ENCODE measurements around the gene OR2T3.
"Not testable (repeated sequence)": the region's sequence is repeated elsewhere in the genome, so short reads cannot be mapped to it uniquely, and the experiment has no call there.

DNA sequence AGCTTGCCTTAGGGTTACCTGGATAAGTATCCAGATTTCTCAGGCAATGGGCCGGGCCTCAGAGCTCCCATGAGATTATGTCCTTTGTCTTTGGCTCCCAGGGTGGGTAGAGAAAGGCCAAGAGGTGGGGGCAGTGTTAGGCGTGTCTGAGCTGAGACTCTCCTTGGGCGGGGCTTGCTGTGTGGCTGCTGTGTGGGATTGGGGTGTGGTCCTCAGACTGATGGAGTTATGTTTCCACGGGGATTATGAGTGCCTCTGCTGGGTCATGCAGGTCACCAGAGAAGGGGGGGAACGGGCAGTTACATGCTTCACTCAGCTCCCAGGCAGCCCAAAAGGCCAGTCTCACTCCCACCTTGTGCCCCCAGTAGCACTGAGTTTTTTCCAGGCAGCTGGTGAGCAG, 23.5 kb downstream of the OR2T3 start:
- TF ChIP-seq CTCF (IDR thresholded peaks at IDR 0.05; ENCODE audit: extremely low read depth in 1 of 2, insufficient read depth in 1 of 2, low read depth in 1 of 2, low read length in 2 of 2); POLR2A (IDR thresholded peaks at IDR 0.05; ENCODE audit: low read depth, low read length); EZH2 (IDR thresholded peaks at IDR 0.05; ENCODE audit: borderline replicate concordance, low read depth, low read length, severe bottlenecking); FOS (IDR thresholded peaks at IDR 0.05; ENCODE audit: borderline replicate concordance, insufficient read depth, low read length); JUN (IDR thresholded peaks at IDR 0.05; ENCODE audit: borderline replicate concordance, insufficient read depth, insufficient read length, low read depth); POLR2AphosphoS5 (IDR thresholded peaks at IDR 0.05; ENCODE audit: insufficient read depth, low read depth, low read length); MYC (IDR thresholded peaks at IDR 0.05; ENCODE audit: low read depth, low read length); GATA2 (IDR thresholded peaks at IDR 0.05; ENCODE audit: insufficient read depth, insufficient read length, low read depth, low read length): not testable (repeated sequence)
- TF ChIP-seq, protein P1, sequence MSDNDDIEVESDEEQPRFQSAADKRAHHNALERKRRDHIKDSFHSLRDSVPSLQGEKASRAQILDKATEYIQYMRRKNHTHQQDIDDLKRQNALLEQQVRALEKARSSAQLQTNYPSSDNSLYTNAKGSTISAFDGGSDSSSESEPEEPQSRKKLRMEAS (IDR thresholded peaks at IDR 0.05; ENCODE audit: insufficient read depth, insufficient read length) = not testable (repeated sequence)

All from endothelial cell of umbilical vein (primary cell).